ENCODE results near the gene UBE2I.

- no peak for TF ChIP-seq CTCF (conservative IDR thresholded peaks at IDR 0.05; ENCODE audit: low read length)
- TF ChIP-seq EZH2phosphoT487 (IDR thresholded peaks at IDR 0.05; ENCODE audit: borderline replicate concordance): no peak
These were observed 40.5 kb downstream of the UBE2I start for GRCh38 chr16:1349951-1350350.
